Hematopoietic multipotent progenitor cell (in vitro differentiated cells): ENCODE data around the gene NRSN2. TPM values are rescaled to one million over a fixed set of nuclear protein-coding genes. Genes with fewer than 3 reads are reported as not detected.

Source experiments
- DNase-seq, 3 donors: peaks; one replicate each; pipeline ENCODE4 v3.0.0-alpha.2; 2011 to 2015; ENCODE audit warnings: low read depth in 2 of 3, low spot score in 2 of 3
- total RNA-seq: library from RNA; depleted of rRNA; stranded (reverse); fragments of >200 nt; gene quantifications from one replicate; pipeline ENCODE4 v1.2.3, GENCODE V29; 2012

Gene NRSN2, protein sequence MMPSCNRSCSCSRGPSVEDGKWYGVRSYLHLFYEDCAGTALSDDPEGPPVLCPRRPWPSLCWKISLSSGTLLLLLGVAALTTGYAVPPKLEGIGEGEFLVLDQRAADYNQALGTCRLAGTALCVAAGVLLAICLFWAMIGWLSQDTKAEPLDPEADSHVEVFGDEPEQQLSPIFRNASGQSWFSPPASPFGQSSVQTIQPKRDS
- total RNA-seq, result 20.5 TPM

DNA sequence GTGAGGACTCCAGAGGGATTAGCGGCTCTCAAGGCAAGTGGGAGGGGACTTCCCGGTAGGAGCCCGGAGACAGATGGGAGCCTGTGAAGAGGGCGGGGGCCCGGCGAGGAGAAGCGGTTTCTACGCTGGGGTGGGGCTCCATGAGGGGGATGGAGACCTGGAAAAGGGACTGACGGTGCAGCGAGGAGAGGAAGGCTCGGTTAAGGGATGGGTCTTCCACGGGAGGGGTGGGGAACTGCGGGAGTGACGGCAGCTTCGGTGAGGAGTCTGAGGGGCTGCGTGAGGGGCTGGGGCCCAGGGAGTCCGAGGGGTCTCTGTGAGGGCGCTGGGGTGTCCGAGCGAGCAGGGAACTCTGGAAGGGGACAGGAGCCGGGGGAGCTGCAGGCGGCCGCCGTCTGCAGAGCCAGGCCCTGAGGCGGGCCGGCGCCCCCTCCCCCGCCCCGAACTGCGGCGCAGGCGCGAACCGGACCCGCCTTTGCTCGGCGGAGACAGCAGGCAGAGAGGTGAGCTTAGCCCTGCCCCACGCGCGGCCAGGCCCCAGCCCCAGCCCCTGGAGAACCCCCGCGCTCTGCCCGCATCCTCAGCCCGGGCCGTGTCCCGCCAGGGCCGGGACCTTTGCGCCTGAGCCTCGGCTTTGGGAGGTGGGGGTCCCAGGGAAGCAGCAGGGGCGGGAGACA is at the start of gene NRSN2:
NRSN2 (plus strand) TSS at position 472 of the 677 bp plus-strand sequence. CDS start 2,533 bp downstream, outside the sequence.
- DNase-seq, result peak in 1 of 3 donors; percentile 34

DNA sequence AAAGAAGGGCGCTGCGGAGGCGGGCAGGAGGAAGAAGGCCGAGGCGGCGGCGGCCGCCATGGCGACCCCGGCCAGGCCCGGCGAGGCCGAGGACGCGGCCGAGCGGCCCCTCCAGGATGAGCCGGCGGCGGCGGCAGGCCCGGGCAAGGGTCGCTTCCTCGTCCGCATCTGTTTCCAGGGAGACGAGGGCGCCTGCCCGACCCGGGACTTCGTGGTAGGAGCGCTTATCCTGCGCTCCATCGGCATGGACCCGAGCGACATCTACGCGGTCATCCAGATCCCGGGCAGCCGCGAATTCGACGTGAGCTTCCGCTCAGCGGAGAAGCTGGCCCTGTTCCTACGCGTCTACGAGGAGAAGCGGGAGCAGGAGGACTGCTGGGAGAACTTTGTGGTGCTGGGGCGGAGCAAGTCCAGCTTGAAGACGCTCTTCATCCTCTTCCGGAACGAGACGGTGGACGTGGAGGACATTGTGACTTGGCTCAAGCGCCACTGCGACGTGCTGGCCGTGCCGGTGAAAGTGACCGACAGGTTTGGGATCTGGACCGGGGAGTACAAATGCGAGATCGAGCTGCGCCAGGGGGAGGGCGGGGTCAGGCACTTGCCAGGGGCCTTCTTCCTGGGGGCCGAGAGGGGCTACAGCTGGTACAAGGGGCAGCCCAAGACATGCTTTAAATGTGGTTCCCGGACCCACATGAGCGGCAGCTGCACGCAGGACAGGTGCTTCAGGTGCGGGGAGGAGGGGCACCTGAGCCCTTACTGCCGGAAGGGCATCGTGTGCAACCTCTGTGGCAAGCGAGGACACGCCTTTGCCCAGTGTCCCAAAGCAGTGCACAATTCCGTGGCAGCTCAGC is 48.8 kb upstream of the NRSN2 start:
- DNase-seq, result peak; percentile 8 to 36 (median 19)

DNA sequence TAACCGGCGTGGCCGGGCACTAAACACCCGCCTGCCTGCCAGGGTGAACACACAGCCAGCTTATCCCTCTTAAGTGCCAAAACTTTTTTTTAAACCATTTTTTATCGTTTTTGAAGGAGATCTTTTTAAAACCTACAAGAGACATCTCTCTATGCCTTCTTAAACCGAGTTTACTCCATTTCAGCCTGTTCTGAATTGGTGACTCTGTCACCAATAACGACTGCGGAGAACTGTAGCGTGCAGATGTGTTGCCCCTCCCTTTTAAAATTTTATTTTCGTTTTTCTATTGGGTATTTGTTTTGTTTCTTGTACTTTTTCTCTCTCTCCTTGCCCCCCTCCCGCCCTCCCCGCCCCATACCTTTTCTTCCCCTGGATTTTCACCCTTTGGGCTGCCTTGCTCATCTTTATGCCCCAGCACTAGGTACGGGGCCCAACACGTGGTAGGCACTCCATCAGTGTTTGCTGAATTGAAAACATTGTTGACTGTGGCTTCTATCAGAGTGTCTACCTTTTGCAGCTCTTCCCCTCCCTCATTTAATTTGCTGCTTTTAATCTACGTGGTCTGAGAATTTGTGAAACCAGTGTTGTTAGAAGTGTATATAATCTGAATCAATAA is 48.0 kb upstream of the NRSN2 start:
- no peak for DNase-seq

DNA sequence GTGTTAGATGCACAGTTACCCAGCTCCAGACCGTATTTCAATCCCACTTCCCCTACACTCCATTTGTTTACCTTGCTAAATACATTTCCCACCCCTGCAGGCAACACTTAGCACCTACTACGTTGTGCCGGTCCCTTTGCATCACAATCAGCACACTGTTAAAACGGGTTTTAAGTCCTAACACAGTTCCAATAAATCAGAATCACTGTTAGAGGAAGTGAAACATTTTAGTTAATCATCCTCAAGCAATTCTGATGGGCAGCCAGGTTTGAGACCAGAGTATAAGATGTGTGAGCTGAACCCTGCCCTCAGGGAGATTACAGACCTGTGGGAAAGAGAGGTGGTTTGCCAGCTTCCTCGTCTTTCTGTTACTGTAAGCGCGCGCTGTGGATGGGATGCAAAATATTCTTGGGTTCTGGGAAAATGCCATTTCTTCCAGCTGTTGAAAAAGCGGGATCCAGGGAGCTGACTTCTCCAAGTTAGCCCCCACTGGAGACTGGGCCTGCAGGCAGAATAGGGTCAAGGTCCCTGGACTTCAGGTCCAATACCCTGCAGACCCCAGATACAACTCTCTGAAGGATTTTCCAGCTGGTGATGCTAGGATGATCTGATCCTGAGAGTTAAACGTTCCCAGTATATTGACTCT is 46.4 kb upstream of the NRSN2 start:
- no peak for DNase-seq

DNA sequence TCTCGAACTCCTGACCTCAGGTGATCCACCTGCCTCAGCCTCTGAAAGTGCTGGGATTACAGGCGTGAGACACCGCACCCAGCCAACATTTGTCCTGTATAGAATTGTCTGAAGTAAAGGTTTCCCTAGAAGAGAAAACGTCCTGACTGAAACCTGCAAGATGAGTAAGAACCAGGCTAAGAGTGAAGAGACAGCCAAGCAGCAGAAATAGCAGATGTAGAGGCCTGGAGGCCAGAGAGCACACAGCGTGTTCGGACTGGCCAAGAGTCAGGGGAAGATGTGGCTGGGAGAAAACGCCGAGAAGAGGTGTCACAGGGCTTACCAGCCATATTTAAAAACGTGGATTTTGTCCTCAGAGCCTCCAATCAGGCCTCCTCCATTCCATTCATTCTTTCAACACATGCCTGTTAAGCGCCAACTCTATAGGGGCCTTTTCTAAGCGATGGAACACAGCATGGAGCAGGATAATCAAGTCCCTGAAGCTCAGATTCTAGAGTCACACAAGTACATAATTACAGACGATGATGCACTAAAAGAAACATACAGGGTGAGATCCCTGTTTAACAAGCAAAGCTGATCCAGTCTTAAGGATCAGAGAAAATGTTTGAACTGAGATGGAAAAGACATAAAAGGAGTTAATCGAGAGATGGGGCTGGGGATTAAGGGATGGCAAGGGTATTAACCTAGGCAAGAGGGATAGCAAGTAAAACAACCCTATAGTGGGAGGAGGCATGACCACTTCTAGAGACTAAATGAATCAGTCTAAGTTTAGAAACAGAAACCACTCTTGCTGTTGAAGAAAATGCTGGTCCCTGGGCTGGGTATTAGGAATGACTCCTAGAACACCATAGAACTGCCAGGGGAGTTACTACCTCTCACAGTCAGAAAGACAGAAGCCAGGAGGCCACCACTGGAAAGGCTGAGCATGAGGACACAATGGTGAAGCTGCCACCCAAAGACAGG is 44.7 kb upstream of the NRSN2 start:
- DNase-seq, result no peak

DNA sequence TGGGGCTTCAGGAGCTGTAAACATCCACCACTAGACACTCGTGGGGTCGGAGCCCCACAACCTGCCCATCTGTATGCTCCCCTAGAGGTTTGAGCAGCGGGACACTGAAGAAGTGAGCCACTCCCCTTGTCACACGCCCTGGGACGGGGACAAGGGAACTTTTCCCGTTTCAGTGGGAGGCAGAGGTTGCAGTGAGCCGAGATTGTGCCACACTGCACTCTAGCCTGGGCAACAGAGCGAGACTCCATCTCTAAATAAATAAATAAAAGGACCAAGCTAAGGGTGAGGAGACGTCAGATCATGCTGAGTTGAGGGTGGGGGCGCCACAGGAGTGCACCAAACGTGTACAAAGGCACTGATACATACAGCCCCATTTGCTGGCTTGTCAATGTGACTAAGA is 41.2 kb upstream of the NRSN2 start:
- DNase-seq, result no peak

DNA sequence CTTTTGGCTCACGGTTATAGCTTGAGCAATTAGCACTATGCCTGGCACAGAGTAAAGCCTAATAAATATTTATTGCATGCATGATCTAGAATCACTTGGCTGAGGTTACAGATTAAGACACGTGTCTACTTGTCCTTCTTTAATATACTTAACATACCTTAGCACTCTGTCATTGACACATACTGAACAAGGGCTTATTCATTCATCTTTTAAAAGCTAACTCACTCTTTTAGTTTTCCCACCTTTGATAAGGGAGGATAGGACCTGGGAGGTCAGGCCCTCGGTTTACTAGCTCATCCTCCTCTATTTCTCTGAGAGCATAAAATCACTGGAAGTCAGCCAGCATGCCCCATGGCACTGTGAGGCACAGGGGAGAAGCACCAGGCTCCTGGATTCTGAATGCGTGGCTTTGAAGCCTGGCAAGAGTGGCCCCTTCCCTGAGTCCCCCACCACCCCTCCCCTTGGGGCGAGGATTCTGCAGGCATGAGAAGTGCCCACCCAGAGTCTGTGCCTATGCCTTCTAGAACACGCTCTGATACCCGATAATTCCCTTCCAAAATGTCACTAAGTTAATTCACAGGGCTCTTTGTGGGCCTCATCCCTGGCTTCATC is 38.4 kb upstream of the NRSN2 start:
- no peak for DNase-seq

DNA sequence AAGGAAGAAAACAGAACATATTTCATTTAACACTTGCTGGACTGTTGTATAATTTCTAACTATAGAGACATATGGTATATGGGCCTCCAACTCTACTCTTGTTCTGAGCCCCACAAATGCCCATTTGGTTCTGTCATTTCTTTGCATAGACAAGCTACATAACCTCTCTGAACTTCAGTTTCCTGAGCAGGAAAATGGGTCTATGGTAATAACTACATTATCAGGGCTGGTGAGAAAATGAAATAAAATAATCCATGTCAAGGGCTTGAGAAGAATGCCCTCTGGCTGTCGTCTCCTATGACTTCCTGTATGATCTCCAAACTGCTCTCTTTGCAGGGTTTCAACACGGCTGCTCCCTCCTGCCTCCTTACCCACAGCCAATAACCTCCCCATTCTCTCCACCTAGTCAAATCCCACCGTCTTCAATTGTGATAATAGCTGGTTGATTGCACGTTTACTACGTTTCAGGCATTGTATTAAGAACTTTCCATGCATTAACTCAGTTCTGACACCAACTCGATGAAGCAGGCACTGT is 37.5 kb upstream of the NRSN2 start:
- DNase-seq, result no peak

DNA sequence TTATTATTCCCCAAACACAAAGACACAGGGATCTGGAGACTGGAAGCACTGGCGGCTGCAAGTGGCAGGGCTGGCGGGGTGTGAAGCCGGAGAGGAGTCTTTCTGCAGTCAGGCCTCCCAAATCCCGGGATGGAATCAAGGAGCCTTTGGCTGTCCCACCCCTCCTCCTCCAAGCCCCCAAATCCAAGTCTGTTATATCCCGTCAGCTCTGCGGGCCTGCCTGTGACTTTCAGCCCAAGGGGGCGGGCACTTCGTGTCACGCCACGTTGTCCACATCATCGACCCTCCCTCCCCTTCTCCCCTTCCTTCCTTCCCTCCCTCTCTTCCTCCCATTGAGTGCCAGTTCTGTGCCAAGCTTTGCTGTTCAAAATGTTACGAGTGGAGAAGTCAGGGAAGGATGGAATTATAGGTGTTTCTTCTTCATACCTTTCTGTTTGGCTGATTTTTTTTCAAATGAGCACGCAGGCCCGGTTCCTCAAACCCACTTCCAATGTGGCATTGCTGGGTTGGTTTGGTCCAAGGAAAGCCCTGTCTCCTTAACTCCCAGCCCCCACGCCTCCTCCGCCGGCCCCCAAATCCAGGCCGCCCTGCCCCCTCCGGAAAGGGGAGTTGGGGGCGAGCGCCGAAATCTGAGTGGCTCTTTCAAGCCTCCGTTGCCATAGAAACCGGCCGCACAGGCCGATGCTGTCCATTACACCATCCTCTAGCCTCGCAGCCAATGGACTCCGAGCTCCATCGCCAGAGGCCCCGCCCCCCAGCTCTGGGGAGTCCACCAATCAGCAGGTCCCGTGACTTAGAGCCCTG is 36.9 kb upstream of the NRSN2 start:
- DNase-seq, result peak in 2 of 3 donors; percentile 95 to 99

DNA sequence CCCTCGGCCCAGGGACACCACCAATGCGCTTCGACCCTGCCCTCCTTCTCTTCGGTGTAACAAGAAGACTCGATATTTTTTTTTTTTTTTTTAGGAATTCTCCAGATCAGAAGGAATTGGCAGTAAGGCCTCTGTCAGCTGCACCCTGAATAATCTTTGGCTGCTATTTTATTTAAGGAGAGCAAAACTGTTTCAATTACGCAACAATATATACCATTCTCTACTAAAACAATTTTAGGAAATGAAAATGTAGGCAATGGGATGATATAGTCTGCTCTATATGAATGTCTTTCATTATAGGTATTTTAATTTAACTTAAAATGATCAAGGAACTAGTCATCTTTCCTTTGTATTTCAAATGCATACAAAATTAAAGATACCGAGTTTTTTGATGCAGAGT is 36.3 kb upstream of the NRSN2 start:
- no peak for DNase-seq

DNA sequence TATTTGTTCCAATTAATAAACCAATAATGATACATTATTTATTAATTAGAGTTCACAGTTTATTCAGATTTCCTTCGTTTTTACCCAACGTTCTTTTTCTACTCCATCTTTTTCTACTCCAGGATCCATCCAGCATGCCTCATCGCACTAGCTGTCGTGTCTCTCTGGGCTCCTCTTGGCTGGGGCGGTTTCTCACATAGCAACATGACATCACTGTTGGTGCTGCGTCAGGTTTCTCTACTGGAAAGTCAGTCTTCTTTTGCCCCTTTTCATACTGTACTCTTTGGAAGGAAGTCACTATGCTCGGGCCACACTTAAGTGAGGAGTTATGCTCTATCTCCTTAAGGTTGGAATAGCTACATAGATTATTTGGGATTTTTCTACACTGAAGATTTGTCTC is 35.3 kb upstream of the NRSN2 start:
- no peak for DNase-seq

DNA sequence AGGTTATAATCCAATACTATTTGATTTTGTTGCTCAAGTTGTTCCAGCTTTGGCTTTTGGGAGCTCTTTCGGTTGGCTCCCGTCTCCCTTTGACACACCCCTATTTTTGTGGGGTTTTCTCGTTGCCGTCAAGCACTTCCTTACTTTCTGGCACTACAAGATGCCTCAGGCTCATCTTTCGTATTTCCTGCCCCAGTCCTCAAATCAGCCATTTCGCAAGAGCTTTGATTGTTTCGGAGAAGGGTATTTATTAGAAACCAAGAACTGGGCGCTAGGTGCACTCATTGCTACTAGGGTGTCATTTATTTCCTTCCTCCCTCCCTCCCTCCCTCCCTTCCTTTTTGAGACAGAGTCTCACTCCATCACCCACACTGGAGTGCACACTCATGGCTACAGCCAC is 34.8 kb upstream of the NRSN2 start:
- no peak for DNase-seq

DNA sequence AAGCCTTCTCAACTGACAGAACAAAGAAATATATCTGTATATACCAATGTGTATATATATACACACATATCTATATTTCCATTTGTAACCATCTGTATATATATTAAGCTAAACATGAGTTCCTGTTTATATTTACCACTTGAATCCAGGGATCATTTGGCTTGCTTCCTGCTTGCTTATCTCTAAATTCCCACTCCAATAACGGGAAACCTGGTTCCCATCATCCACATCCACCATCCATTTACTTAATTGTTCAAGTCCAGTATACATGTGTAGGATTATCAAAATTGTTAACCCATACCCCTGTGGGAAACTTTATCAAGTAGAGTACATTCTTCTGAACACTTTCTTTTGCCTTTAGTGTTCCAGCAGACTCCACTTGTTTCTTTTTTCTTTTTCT is 34.0 kb upstream of the NRSN2 start:
- DNase-seq, result no peak

DNA sequence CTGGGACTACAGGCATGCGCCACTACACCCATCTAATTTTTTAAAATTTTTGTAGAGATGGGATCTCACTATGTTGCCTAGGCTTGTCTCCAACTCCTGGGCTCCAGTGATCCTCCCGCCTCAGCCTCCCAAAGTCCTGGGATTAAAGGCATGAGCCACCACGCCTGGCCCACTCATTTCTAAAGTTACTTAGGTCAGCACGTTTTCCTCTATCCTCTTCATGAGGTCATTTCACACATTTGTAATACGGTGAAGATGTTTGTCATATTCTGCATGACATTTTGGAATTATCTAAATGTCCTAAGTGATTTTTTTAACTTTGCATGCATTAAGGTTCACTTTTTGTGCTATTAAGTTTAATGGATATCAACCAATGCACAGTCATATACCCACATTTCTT is 33.5 kb upstream of the NRSN2 start:
- DNase-seq, result no peak

DNA sequence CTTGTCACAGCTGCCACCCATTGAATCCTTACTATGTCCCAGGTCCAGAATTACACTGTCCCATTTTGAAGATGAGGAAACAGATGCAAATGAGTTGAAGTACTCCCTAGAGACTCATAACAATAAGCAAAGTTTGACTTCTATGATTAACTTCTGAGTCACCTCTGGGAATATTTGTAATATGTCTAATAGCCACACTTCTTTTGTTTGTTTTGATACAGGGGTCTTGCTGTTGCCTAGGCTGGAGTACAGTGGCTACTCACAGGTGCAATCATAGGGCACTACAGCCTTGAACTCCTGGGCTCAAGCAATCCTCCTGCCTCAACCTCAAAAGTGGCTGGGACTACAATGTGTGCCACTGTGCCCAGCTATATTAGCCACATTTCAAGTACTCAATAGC is 33.0 kb upstream of the NRSN2 start:
- no peak for DNase-seq

DNA sequence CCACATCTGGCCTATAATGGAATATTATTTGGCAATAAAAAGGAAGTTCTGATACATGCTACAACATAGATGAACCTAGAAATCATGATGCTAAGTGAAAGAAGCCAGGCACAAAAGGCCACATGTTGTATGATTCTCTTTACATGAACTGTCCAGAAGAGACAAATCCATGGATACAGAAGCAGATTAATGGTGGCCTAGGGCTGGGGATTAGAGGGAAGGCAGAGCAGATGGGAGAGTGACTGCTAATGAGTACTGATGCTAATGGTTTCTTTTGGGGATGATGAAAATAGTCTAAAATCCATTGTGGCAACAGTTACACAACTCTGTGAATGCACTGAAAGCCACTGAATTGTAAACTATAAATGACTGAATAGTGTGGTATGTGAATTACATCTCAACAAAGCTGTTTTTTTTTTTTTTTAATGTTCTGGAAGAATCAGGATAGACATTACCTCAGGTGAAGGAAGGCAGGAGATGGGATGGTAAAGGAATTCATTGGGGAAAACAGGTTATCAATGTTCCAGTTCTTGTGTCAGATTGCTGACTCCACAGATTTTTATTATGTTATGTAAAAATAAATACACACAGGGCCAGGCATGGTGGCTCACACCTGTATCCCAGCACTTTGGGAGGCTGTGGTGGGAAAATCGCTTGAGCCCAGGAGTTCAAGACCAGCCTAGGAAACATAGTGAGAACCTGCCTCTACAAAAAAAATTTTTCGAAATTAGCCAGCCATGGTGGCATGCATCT is 30.4 kb upstream of the NRSN2 start:
- no peak for DNase-seq
